Measurements from ENCODE around the gene ENOSF1.

DNA sequence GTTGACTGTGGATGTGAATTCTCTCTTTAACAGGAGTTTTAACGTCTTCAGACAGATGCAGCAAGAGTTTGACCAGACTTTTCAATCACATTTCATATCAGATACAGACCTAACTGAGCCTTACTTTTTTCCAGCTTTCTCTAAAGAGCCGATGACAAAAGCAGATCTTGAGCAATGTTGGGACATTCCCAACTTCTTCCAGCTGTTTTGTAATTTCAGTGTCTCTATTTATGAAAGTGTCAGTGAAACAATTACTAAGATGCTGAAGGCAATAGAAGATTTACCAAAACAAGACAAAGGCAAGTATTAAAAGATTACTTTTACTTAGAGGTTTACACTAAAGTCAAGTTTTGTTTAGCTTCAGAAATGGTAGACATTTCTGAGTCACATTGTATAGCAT, 85.2 kb downstream of the ENOSF1 start:
- no peak for TF ChIP-seq ZNF232 (CRISPR knock-in tag; IDR thresholded peaks at IDR 0.05)
- TF ChIP-seq CTCF (IDR thresholded peaks at IDR 0.05), result no peak
- no peak for TF ChIP-seq SMAD4 (CRISPR knock-in tag; IDR thresholded peaks at IDR 0.05)

All from WTC11 (cell line).